Astrocyte (in vitro differentiated cells and primary cell): ENCODE data around the gene IQSEC3. TPM values are rescaled to one million over a fixed set of nuclear protein-coding genes. Genes with fewer than 3 reads are reported as not detected.

Experiments
- DNase-seq: peaks from one replicate; pipeline ENCODE4 v3.0.0-alpha.2; 2010; ENCODE audit warnings: low read depth
- FAIRE-seq: peaks from 2 replicates; lab custom pipeline; 2011; peaks lifted over from hg19 to GRCh38; lab: Jason Lieb, UNC
- H2AFZ ChIP-seq: 2 replicates; pipeline ENCODE4 v1.6.0; 2012; ENCODE audit warnings: low read depth, low read length, inconsistent platforms
- H3K27ac ChIP-seq: 2 replicates; pipeline ENCODE4 v1.5.1; 2011; ENCODE audit warnings: low read depth, low read length, inconsistent platforms
- H3K27me3 ChIP-seq: 2 replicates; pipeline ENCODE4 v1.6.0; 2011; ENCODE audit warnings: low read length, inconsistent platforms; ENCODE audit not compliant: insufficient read depth
- H3K36me3 ChIP-seq: 2 replicates; pipeline ENCODE4 v1.5.1; 2011; ENCODE audit warnings: low read length, inconsistent platforms; ENCODE audit not compliant: insufficient read depth
- H3K4me1 ChIP-seq: 2 replicates; pipeline ENCODE4 v1.5.1; 2011; ENCODE audit warnings: low read length, inconsistent platforms; ENCODE audit not compliant: insufficient read depth
- H3K4me2 ChIP-seq: 2 replicates; pipeline ENCODE4 v1.6.0; 2012; ENCODE audit warnings: low read length, inconsistent platforms
- H3K4me3 ChIP-seq: 2 replicates; pipeline ENCODE4 v1.5.1; 2011; ENCODE audit warnings: low read depth, mild to moderate bottlenecking, low read length, inconsistent platforms; ENCODE audit not compliant: insufficient read depth
- H3K79me2 ChIP-seq: 2 replicates; pipeline ENCODE4 v1.6.0; 2012; ENCODE audit warnings: mild to moderate bottlenecking, low read length, inconsistent platforms; ENCODE audit not compliant: insufficient read depth
- H3K9ac ChIP-seq: 2 replicates; pipeline ENCODE4 v1.6.0; 2012; ENCODE audit warnings: mild to moderate bottlenecking, low read length, inconsistent platforms
- H3K9me3 ChIP-seq: 2 replicates; pipeline ENCODE4 v1.5.1; 2012; ENCODE audit warnings: low read depth, mild to moderate bottlenecking, low read length, inconsistent platforms; ENCODE audit not compliant: insufficient read depth
- H4K20me1 ChIP-seq: 2 replicates; pipeline ENCODE4 v1.6.0; 2012; ENCODE audit warnings: low read length, inconsistent platforms; ENCODE audit not compliant: insufficient read depth
- H3K27ac Mint-ChIP-seq: one replicate; pipeline ENCODE4 v1.8.0; 2021; ENCODE audit warnings: mild to moderate bottlenecking, mixed read lengths; ENCODE audit not compliant: unreplicated experiment
- H3K27me3 Mint-ChIP-seq: one replicate; pipeline ENCODE4 v1.8.0; 2021; ENCODE audit warnings: low read depth, mixed read lengths; ENCODE audit not compliant: unreplicated experiment
- H3K36me3 Mint-ChIP-seq: one replicate; pipeline ENCODE4 v1.8.0; 2021; ENCODE audit warnings: low read depth, mixed read lengths; ENCODE audit not compliant: unreplicated experiment
- H3K4me1 Mint-ChIP-seq: one replicate; pipeline ENCODE4 v1.8.0; 2021; ENCODE audit warnings: low read depth, mixed read lengths; ENCODE audit not compliant: unreplicated experiment
- H3K4me3 Mint-ChIP-seq: one replicate; pipeline ENCODE4 v1.8.0; 2021; ENCODE audit warnings: mild to moderate bottlenecking, moderate library complexity, mixed read lengths; ENCODE audit not compliant: unreplicated experiment
- H3K9me3 Mint-ChIP-seq: one replicate; pipeline ENCODE4 v1.8.0; 2021; ENCODE audit warnings: mild to moderate bottlenecking, mixed read lengths; ENCODE audit not compliant: unreplicated experiment
- CTCF ChIP-seq: IDR thresholded peaks from 2 replicates; pipeline ENCODE4 v1.5.1; 2011; ENCODE audit warnings: low read depth, mild to moderate bottlenecking, inconsistent platforms, low read length, moderate library complexity; ENCODE audit not compliant: insufficient read depth
- EZH2 ChIP-seq: IDR thresholded peaks from 2 replicates; pipeline ENCODE4 v1.6.1; 2012; ENCODE audit warnings: mild to moderate bottlenecking, low read length, inconsistent platforms; ENCODE audit not compliant: insufficient read depth
- total RNA-seq: library from RNA; stranded (reverse); gene quantifications from 2 replicates; pipeline ENCODE4 v1.2.1, GENCODE V29; 2021

IQSEC3 gene
- total RNA-seq, 1 donor from 2014 or later: 0.34 TPM

- Histone ChIP-seq H3K79me2 (no peaks in the 10 kb centered on the region), H3K4me2 (no peak overlapping the region), H3K9me3 (no peaks in the 10 kb centered on the region), H3K27ac (no peak overlapping the region), H3K4me1 (no peaks in the 10 kb centered on the region), H4K20me1 (no peaks in the 10 kb centered on the region), H3K9ac (no peak overlapping the region), H3K4me3 (no peak overlapping the region), H3K27me3 (peaks cover 12% of the 10 kb centered on the region), H2AFZ (no peak overlapping the region), H3K36me3 (no peaks in the 10 kb centered on the region)
- H3K9me3 Mint-ChIP-seq: no peaks in the 10 kb centered on the region
- H3K4me3 Mint-ChIP-seq: no peak overlapping the region
- no peak for TF ChIP-seq EZH2
- TF ChIP-seq CTCF: peak; percentile 58
- FAIRE-seq (no peak), DNase-seq (peak; percentile 13)
- H3K27ac Mint-ChIP-seq: no peak overlapping the region
- H3K36me3 Mint-ChIP-seq: peaks cover 2% of the 10 kb centered on the region
- peaks cover 60% of the 10 kb centered on the region for H3K27me3 Mint-ChIP-seq
- H3K4me1 Mint-ChIP-seq: no peaks in the 10 kb centered on the region
Observed at GRCh38 chr12:153080-153746, 86.6 kb downstream of the IQSEC3 start.

GRCh38 chr12:154058-154457, 87.5 kb downstream of the IQSEC3 start:
- H3K9me3 Mint-ChIP-seq: no peaks in the 10 kb centered on the region
- Histone ChIP-seq H3K4me1 (no peaks in the 10 kb centered on the region), H3K9ac (no peak overlapping the region), H3K36me3 (no peaks in the 10 kb centered on the region), H3K79me2 (no peaks in the 10 kb centered on the region), H3K4me3 (no peak overlapping the region), H4K20me1 (no peaks in the 10 kb centered on the region), H3K27me3 (peaks cover 9% of the 10 kb centered on the region), H3K9me3 (no peaks in the 10 kb centered on the region), H2AFZ (no peak overlapping the region), H3K27ac (no peak overlapping the region), H3K4me2 (no peak overlapping the region)
- no peak overlapping the region for H3K4me3 Mint-ChIP-seq
- no peak overlapping the region for H3K27ac Mint-ChIP-seq
- TF ChIP-seq CTCF (no peak), EZH2 (no peak)
- peaks cover 2% of the 10 kb centered on the region for H3K36me3 Mint-ChIP-seq
- H3K4me1 Mint-ChIP-seq: no peaks in the 10 kb centered on the region
- no peak for FAIRE-seq
- H3K27me3 Mint-ChIP-seq: peaks cover 52% of the 10 kb centered on the region
- no peak for DNase-seq

- no peaks in the 10 kb centered on the region for H3K9me3 Mint-ChIP-seq
- H3K9ac ChIP-seq: no peak overlapping the region
- peaks cover 10% of the 10 kb centered on the region for H3K27me3 ChIP-seq
- no peak for DNase-seq
- H3K36me3 Mint-ChIP-seq: peaks cover 2% of the 10 kb centered on the region
- peaks cover 49% of the 10 kb centered on the region for H3K27me3 Mint-ChIP-seq
- no peaks in the 10 kb centered on the region for H4K20me1 ChIP-seq
- no peaks in the 10 kb centered on the region for H3K36me3 ChIP-seq
- H3K4me2 ChIP-seq: no peak overlapping the region
- no peak for TF ChIP-seq EZH2
- TF ChIP-seq CTCF: no peak
- no peaks in the 10 kb centered on the region for H3K4me1 Mint-ChIP-seq
- peak overlapping the region; percentile 14 for H3K27ac Mint-ChIP-seq
- H3K4me3 Mint-ChIP-seq: no peak overlapping the region
- no peak overlapping the region for H3K4me3 ChIP-seq
- H3K79me2 ChIP-seq: no peaks in the 10 kb centered on the region
- FAIRE-seq: no peak
- no peaks in the 10 kb centered on the region for H3K9me3 ChIP-seq
- no peak overlapping the region for H3K27ac ChIP-seq
- H3K4me1 ChIP-seq: no peaks in the 10 kb centered on the region
- H2AFZ ChIP-seq: no peak overlapping the region
Observed at GRCh38 chr12:155006-155405, 88.4 kb downstream of the IQSEC3 start.
